Measurements from ENCODE around the gene FPGS.

DNA sequence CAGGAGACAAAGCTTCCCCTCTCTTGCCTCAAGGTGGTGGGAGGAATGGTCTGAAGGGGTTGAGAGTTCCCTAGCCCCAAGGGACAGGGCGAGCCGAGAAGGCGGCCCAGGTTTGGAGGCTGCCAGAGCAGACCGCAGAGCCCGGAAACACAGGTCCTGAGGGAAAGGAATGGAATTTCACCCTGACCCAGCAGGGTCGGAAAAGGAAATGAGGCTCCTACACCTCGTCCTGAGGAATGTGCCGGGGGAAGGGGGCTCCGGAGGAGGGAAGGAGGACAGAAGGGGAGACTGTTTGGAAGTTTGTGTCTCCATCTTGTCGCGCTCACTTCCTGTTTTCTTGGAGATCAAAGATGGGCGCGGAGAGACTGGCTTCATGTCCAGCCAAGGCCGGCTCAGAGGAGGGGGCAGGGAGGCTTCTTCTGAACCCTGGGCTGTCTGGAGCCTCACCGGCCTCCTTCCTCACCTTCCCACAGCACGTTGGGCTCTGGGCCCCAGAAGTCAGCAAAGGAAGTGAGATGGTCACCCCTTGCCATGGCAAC is 42.2 kb downstream of the FPGS start:
- no peak for TF ChIP-seq CTCF (IDR thresholded peaks at IDR 0.05)
- no peak for TF ChIP-seq POLR2A (IDR thresholded peaks at IDR 0.05)
